GM12878 (cell line): Measurements from ENCODE around the gene C21orf58. TPM values are rescaled to one million over a fixed set of nuclear protein-coding genes. Genes with fewer than 3 reads are reported as not detected.

Experiments used
- ASH2L ChIP-seq: fragments of 300-600, 200-600 bp; sonication (generic); IDR thresholded peaks from 2 replicates; pipeline ENCODE4 v1.6.1; 2017; ENCODE audit warnings: low read depth, mild to moderate bottlenecking, borderline replicate concordance
- ATF3 ChIP-seq: IDR thresholded peaks from 2 replicates; pipeline ENCODE4 v1.6.1; 2011; ENCODE audit warnings: low read depth, mild to moderate bottlenecking, low read length, moderate library complexity, borderline replicate concordance; ENCODE audit errors: extremely low read depth
- BACH1 ChIP-seq: fragments of 450-650 bp; IDR thresholded peaks from 2 replicates; pipeline ENCODE4 v1.6.1; 2017; ENCODE audit warnings: mild to moderate bottlenecking, borderline replicate concordance
- BCL3 ChIP-seq: IDR thresholded peaks from 2 replicates; pipeline ENCODE4 v1.6.1; 2011; ENCODE audit warnings: borderline replicate concordance, low read depth, mild to moderate bottlenecking, moderate library complexity, low read length; ENCODE audit not compliant: insufficient read depth, poor library complexity, severe bottlenecking
- BHLHE40 ChIP-seq, 2 experiments: fragments of 450-650 bp in 1 of 2; IDR thresholded peaks; 2 replicates each; pipeline ENCODE4 v1.6.1; 2011 to 2017; ENCODE audit warnings: low read depth in 2 of 2, borderline replicate concordance in 1 of 2, improper control_type of control experiment in 1 of 2, low read length in 1 of 2, mild to moderate bottlenecking in 1 of 2
- CBX5 ChIP-seq: sonication (generic); IDR thresholded peaks from 2 replicates; pipeline ENCODE4 v1.6.1; 2016; ENCODE audit warnings: low read depth, moderate library complexity, mild to moderate bottlenecking, inconsistent platforms
- E2F4 ChIP-seq: IDR thresholded peaks from 2 replicates; pipeline ENCODE4 v1.6.1; 2012; ENCODE audit warnings: low read depth, low read length, improper control_type of control experiment
- E4F1 ChIP-seq: fragments of 450-650 bp; IDR thresholded peaks from 2 replicates; pipeline ENCODE4 v1.6.1; 2018; ENCODE audit warnings: borderline replicate concordance, mild to moderate bottlenecking; ENCODE audit not compliant: partially characterized antibody
- EGR1 ChIP-seq, 2 experiments: IDR thresholded peaks; 1 replicate in 1 of 2; 2 replicates in 1 of 2; pipeline ENCODE4 v1.6.1; 2011 to 2012; ENCODE audit warnings: low read depth in 2 of 2, low read length in 2 of 2, borderline replicate concordance in 1 of 2, mild to moderate bottlenecking in 1 of 2, moderate library complexity in 1 of 2
- FOXK2 ChIP-seq: fragments of 450-650 bp; IDR thresholded peaks from 2 replicates; pipeline ENCODE4 v1.6.1; 2017; ENCODE audit warnings: mild to moderate bottlenecking, moderate library complexity
- HDAC2 ChIP-seq: fragments of 200-600 bp; sonication (generic); IDR thresholded peaks from 2 replicates; pipeline ENCODE4 v1.6.1; 2017
- IRF3 ChIP-seq: fragments of 450-650 bp; IDR thresholded peaks from 2 replicates; pipeline ENCODE4 v1.6.1; 2014; ENCODE audit warnings: mild to moderate bottlenecking
- LARP7 ChIP-seq: fragments of 450-650 bp; IDR thresholded peaks from 2 replicates; pipeline ENCODE4 v1.6.1; 2017; ENCODE audit warnings: mild to moderate bottlenecking
- NBN ChIP-seq: fragments of 450-650 bp; IDR thresholded peaks from 2 replicates; pipeline ENCODE4 v1.6.1; 2016
- PBX3 ChIP-seq: IDR thresholded peaks from 2 replicates; pipeline ENCODE4 v1.6.1; 2011; ENCODE audit warnings: mild to moderate bottlenecking, low read depth, low read length, moderate library complexity; ENCODE audit not compliant: insufficient replicate concordance
- RBBP5 ChIP-seq: fragments of 200-600 bp; sonication (generic); conservative IDR thresholded peaks from 2 replicates; pipeline ENCODE4 v1.6.1; 2016
- SIN3A ChIP-seq: IDR thresholded peaks from 2 replicates; pipeline ENCODE4 v1.6.1; 2012; ENCODE audit warnings: low read depth, low read length, improper control_type of control experiment
- SMAD5 ChIP-seq: IDR thresholded peaks from 2 replicates; pipeline ENCODE4 v1.6.1; 2016; ENCODE audit warnings: antibody characterized with exemption, low read depth
- SP1 ChIP-seq: IDR thresholded peaks from one replicate; pipeline ENCODE4 v1.6.1; 2011; ENCODE audit warnings: low read depth, low read length
- TCF3 ChIP-seq: IDR thresholded peaks from 2 replicates; pipeline ENCODE4 v1.6.1; 2012; ENCODE audit warnings: low read depth, mild to moderate bottlenecking, low read length, borderline replicate concordance; ENCODE audit not compliant: insufficient read depth
- ZNF207 ChIP-seq: fragments of 450-650 bp; IDR thresholded peaks from 2 replicates; pipeline ENCODE4 v1.6.1; 2014; ENCODE audit warnings: antibody characterized with exemption, mild to moderate bottlenecking, borderline replicate concordance
- polyA plus RNA-seq, 11 experiments: library from polyadenylated mRNA; depleted of rRNA in 4 of 11; unstranded in 6 of 11; stranded (reverse) in 5 of 11; fragments of >200 nt; fragmentation: Nextera tagmentation in 4 of 11; fragmentation: Illumina TruSeq in 1 of 11; extraction: Ambion mirVana in 4 of 11; extraction: Trizol in 1 of 11; gene quantifications; 1 replicate in 1 of 11; 2 replicates in 10 of 11; pipeline versions ENCODE4 v1.2.1 to v1.2.3, GENCODE V29; 2011 to 2016; ENCODE audit warnings: inconsistent platforms in 2 of 11, missing spikeins in 2 of 11, low read depth in 1 of 11
- total RNA-seq, 4 experiments: library from RNA; depleted of rRNA in 3 of 4; stranded (reverse); fragments of >200 nt in 3 of 4; fragmentation: Illumina TruSeq in 1 of 4; extraction: Trizol in 1 of 4; gene quantifications; 2 replicates each; pipeline versions ENCODE4 v1.2.1 to v1.2.3, GENCODE V29; 2013 to 2021

The C21orf58 gene
- total and polyA plus RNA-seq, 10 of the 15 experiments (the other 5 are each of a cell fraction or from before 2014, with no cell fraction given) = 1.1 to 22.3 (median 11.8) TPM

- TF ChIP-seq BCL3 = no peak
- TF ChIP-seq ATF3 = no peak
- peak; percentile 84; the same call in 1 of the 2 replicates for TF ChIP-seq RBBP5
- peak; percentile 42 to 86; a peak in 3 of 4 replicates for TF ChIP-seq BHLHE40 (IDR thresholded peaks at IDR 0.05; ENCODE audit: borderline replicate concordance in 1 of 2, low read depth in 2 of 2, low read length in 1 of 2)
- peak; percentile 89; the same call in 1 of the 2 replicates for TF ChIP-seq ASH2L
- TF ChIP-seq PBX3 = peak; percentile 65
- peak; percentile 97 for TF ChIP-seq E2F4
- TF ChIP-seq CBX5 = no peak
- peak; percentile 49 for TF ChIP-seq SIN3A
- peak; percentile 44; the same call in 1 of the 2 replicates for TF ChIP-seq NBN
- 0 out of 2 replicates have a peak, but pooled peaks have one; percentile 45 for TF ChIP-seq ZNF207
- TF ChIP-seq EGR1 (IDR thresholded peaks at IDR 0.05; ENCODE audit: borderline replicate concordance in 1 of 2, low read depth in 2 of 2, low read length in 2 of 2) = peak in 1 of 2 experiments; percentile 91; a peak in 2 of 3 replicates
- TF ChIP-seq E4F1 = no peak
- TF ChIP-seq SMAD5 = peak; percentile 30; the same call in 1 of the 2 replicates
- TF ChIP-seq HDAC2 = no peak
- peak; percentile 93 for TF ChIP-seq LARP7
- no peak for TF ChIP-seq TCF3
- TF ChIP-seq FOXK2 = peak; percentile 80
- TF ChIP-seq SP1 = peak; percentile 94
- peak; percentile 28; the same call in 1 of the 2 replicates for TF ChIP-seq BACH1
- TF ChIP-seq IRF3 = peak; percentile 85
These were observed at the start of gene C21orf58, which contains the start of gene PCNT (continued) for GRCh38 chr21:46323710-46324389.
